ENCODE measurements around the gene PITX3. TPM values are rescaled to one million over a fixed set of nuclear protein-coding genes. Genes with fewer than 3 reads are reported as not detected.

The PITX3 gene
- total RNA-seq, 6 donors from 2014 or later, result 0.61 TPM; not detected in 5

DNA sequence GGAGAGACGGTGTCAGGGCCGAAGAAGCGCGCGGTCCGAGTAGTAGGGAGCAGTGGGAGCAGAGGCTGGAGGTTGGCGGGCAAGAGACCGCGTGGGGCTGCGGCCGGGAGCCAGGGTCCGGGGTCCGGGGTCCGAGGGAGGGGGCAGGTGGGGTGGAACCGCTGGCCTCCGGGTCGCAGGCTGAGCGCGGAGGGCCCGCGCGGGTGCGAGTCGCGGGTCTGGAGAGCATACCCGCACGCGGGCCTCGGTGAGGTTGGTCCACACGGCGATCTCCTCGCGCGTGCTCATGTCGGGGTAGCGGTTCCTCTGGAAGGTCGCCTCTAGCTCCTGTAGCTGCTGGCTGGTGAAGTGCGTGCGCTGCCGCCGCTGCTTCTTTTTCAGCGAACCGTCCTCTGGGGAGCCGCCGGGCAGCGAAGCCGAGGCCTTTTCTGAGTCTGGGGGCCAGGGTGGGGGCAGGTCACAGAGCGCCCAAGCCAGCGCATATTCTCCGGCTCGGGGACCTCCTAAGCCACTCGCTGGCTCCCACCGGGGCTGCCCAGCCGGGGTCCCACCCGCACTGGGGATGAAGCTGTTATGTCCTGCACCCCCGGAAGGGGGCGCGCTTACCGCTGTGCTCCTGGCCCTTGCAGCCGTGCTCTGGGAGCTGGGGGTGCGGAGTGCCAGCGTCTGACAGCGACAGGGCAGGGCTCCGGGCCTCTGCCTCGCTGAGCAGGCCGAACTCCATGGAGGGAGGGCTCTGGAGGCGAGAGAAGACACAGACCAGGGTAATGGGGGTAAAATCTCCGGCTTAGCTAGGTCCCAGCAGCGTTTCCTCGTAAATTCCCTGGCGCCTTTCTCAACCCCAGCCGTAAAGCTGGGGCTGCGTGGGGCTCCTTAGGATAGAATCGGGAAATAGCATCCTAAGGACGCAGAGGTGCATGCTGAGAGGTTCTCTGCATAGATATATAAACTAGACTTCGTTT is 9.7 kb downstream of the PITX3 start:
- Histone ChIP-seq H3K27me3 (peaks cover 0 to 26% (median 15%) of the 10 kb centered on the region in 4 donors), H3K4me3 (peak overlapping the region in 3 of 4 donors; percentile 45 to 59 (median 49)), H3K4me1 (peaks cover 24 to 33% (median 32%) of the 10 kb centered on the region in 4 donors), H3K27ac (no peak overlapping the region), H3K9me3 (no peaks in the 10 kb centered on the region), H3K36me3 (no peaks in the 10 kb centered on the region)
- 16 to 34% methylated on average over 23 to 62 of the region's 76 CpGs for WGBS, 2 donors
- DNase-seq (peak; percentile 69 to 89), ATAC-seq (ENCODE audit: low FRiP score in 2 of 2) (peak; percentile 58 to 60)
- TF ChIP-seq POLR2AphosphoS5 (IDR thresholded peaks at IDR 0.05), result no peak
- TF ChIP-seq, protein P1, sequence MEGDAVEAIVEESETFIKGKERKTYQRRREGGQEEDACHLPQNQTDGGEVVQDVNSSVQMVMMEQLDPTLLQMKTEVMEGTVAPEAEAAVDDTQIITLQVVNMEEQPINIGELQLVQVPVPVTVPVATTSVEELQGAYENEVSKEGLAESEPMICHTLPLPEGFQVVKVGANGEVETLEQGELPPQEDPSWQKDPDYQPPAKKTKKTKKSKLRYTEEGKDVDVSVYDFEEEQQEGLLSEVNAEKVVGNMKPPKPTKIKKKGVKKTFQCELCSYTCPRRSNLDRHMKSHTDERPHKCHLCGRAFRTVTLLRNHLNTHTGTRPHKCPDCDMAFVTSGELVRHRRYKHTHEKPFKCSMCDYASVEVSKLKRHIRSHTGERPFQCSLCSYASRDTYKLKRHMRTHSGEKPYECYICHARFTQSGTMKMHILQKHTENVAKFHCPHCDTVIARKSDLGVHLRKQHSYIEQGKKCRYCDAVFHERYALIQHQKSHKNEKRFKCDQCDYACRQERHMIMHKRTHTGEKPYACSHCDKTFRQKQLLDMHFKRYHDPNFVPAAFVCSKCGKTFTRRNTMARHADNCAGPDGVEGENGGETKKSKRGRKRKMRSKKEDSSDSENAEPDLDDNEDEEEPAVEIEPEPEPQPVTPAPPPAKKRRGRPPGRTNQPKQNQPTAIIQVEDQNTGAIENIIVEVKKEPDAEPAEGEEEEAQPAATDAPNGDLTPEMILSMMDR (IDR thresholded peaks at IDR 0.05), result peak; percentile 54 to 90 (median 84)

DNA sequence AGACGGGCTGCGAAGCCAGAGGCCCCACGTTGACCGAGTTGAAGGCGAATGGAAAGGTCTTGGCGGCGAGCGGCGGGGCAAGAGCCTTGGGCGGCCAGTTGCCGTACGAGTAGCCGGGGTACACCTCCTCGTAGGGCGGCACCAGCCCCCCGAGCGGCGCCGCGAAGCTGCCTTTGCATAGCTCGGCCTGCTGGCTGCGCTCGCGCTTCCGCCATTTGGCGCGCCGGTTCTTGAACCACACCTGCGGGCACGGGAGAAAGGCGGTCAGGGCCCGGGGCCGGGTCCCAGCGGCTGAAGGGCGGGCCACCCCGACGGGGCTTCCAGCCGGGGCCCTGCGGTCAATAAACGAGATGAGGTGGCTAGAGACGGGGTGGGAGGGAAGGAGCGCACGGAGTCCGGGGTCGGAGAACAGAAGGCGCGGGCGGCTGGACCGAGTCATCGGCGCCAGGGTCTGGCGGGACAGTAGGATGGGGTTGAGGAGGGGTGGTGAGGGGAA is 10.4 kb downstream of the PITX3 start:
- no peaks in the 10 kb centered on the region for H3K9me3 ChIP-seq
- no peak overlapping the region for H3K27ac ChIP-seq
- H3K4me1 ChIP-seq, result peaks cover 28 to 40% (median 37%) of the 10 kb centered on the region in 4 donors
- H3K4me3 ChIP-seq, result peak overlapping the region in 3 of 4 donors; percentile 45 to 59 (median 49)
- DNase-seq (peak; percentile 62 to 91), ATAC-seq (ENCODE audit: low FRiP score in 2 of 2) (peak in 1 of 2 donors; percentile 12)
- peaks cover 0 to 26% (median 15%) of the 10 kb centered on the region in 4 donors for H3K27me3 ChIP-seq
- H3K36me3 ChIP-seq, result no peaks in the 10 kb centered on the region
- 2 to 9% methylated on average over 18 to 26 of the region's 52 CpGs for WGBS, 2 donors
- no peak for TF ChIP-seq EP300 (IDR thresholded peaks at IDR 0.05)
- TF ChIP-seq, protein P1 (IDR thresholded peaks at IDR 0.05), result peak in 4 of 6 experiments; percentile 17 to 52 (median 42)

DNA sequence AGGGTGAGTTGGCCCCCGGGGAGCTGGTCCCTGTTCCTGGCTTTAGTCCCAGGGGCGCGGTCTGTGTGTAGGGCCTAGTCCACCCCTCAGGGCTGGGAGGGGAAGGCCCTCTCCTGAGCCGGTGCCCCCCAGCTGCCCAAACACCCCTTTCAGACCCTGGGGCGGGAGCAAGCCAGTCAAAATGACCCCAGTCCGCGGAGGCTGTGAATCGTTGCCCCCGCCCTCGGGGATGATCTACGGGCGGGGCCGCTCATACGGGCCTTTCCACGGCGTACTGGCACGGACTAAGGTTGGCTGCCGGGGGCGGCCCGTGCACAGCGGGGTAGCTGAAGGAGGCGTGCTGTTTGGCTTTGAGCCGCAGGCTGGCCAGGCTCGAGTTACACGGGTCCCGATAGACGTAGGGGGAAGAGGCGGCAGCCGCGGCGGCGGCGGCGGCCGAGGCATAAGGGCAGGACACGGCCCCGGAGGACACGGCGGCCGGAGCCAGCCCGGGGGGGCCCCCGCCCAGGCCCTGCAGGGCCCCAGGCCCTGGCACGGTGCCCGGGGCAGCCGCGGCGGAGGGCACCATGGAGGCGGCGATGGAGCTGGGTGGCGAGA is 10.9 kb downstream of the PITX3 start:
- peaks cover 33 to 46% (median 39%) of the 10 kb centered on the region in 4 donors for H3K4me1 ChIP-seq
- H3K36me3 ChIP-seq, result no peaks in the 10 kb centered on the region
- H3K27ac ChIP-seq, result no peak overlapping the region
- ATAC-seq (ENCODE audit: low FRiP score in 2 of 2), result peak in 1 of 2 donors; percentile 39
- DNase-seq, result peak; percentile 49 to 89
- WGBS, 2 donors, result 0 to 3% methylated on average over 10 to 33 of the region's 50 CpGs
- TF ChIP-seq EP300 (IDR thresholded peaks at IDR 0.05) (no peak), POLR2AphosphoS5 (IDR thresholded peaks at IDR 0.05) (no peak), POLR2A (IDR thresholded peaks at IDR 0.05) (no peak)
- TF ChIP-seq, protein P1 (IDR thresholded peaks at IDR 0.05), result no peak
- H3K9me3 ChIP-seq, result no peaks in the 10 kb centered on the region
- H3K27me3 ChIP-seq, result peaks cover 0 to 26% (median 15%) of the 10 kb centered on the region in 4 donors
- peak overlapping the region in 3 of 4 donors; percentile 45 to 59 (median 49) for H3K4me3 ChIP-seq

DNA sequence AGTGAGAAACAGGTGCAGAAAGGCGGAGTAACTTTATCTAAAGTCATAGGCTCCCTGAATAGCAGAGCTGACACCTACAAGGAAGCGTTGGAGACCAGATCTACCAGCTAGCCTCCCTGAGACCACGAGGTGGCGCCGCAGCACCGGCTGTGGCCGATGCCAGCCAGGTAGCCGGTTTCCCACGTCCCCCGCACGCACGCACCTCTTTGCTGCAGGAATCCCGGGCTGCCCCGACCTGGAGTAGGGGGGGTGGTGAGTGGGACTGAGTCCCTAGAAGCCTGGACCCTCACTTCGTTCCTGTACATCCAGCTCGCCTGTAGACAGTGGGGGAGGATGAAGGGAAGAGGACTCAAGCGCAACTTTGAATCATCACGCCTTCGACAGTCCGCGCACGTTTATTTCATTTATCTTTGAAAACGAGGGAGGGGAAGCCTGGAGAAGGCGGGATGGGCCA is 11.5 kb downstream of the PITX3 start:
- no peaks in the 10 kb centered on the region for H3K9me3 ChIP-seq
- H3K4me1 ChIP-seq, result peaks cover 37 to 47% (median 39%) of the 10 kb centered on the region in 4 donors
- 0 to 3% methylated on average over 1 to 22 of the region's 24 CpGs for WGBS, 2 donors
- H3K27ac ChIP-seq, result no peak overlapping the region
- no peaks in the 10 kb centered on the region for H3K36me3 ChIP-seq
- TF ChIP-seq POLR2AphosphoS5 (IDR thresholded peaks at IDR 0.05) (no peak), POLR2A (IDR thresholded peaks at IDR 0.05) (no peak)
- TF ChIP-seq, protein P1 (IDR thresholded peaks at IDR 0.05), result peak; percentile 88 to 95 (median 93)
- DNase-seq, result peak; percentile 92 to 95
- peak; percentile 68 to 75 for ATAC-seq (ENCODE audit: low FRiP score in 2 of 2)
- peak overlapping the region in 3 of 4 donors; percentile 45 to 59 (median 49) for H3K4me3 ChIP-seq
- peaks cover 0 to 26% (median 15%) of the 10 kb centered on the region in 4 donors for H3K27me3 ChIP-seq

Data from upper lobe of left lung (tissue), 6 donors.